ENCODE data around the gene GRIK1.

GRIK1 gene

DNA sequence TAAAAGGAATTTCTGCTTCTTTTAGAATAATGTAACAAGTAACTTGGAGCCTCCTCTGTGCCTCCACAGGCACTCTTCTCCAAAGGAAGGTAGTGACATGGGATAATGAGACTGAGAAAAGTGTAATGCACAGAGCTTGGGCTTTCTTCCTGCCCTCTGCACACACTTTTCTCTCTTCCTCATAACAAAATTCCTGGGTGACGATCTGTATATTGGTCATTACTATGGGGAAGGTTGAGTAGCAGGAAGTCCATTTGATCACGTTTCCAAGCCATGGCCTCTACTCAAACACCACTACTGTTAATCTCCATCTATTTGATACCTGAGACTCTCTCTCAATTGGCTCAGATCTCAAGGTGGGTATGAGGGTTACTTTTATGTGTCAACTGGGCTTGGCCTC is 113.9 kb downstream of the GRIK1 start:
- TF ChIP-seq, protein P1, sequence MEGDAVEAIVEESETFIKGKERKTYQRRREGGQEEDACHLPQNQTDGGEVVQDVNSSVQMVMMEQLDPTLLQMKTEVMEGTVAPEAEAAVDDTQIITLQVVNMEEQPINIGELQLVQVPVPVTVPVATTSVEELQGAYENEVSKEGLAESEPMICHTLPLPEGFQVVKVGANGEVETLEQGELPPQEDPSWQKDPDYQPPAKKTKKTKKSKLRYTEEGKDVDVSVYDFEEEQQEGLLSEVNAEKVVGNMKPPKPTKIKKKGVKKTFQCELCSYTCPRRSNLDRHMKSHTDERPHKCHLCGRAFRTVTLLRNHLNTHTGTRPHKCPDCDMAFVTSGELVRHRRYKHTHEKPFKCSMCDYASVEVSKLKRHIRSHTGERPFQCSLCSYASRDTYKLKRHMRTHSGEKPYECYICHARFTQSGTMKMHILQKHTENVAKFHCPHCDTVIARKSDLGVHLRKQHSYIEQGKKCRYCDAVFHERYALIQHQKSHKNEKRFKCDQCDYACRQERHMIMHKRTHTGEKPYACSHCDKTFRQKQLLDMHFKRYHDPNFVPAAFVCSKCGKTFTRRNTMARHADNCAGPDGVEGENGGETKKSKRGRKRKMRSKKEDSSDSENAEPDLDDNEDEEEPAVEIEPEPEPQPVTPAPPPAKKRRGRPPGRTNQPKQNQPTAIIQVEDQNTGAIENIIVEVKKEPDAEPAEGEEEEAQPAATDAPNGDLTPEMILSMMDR (IDR thresholded peaks at IDR 0.05), result no peak
- Histone ChIP-seq H3K36me3 (no peaks in the 10 kb centered on the region), H3K4me3 (ENCODE audit: low read depth in 1 of 2, low read length in 1 of 2) (no peak overlapping the region), H3K4me1 (ENCODE audit: control insufficient read depth in 1 of 2, insufficient read depth in 1 of 2, low read depth in 1 of 2, low read length in 1 of 2) (no peaks in the 10 kb centered on the region), H3K27me3 (no peaks in the 10 kb centered on the region), H3K27ac (no peak overlapping the region), H3K9me3 (no peaks in the 10 kb centered on the region)

DNA sequence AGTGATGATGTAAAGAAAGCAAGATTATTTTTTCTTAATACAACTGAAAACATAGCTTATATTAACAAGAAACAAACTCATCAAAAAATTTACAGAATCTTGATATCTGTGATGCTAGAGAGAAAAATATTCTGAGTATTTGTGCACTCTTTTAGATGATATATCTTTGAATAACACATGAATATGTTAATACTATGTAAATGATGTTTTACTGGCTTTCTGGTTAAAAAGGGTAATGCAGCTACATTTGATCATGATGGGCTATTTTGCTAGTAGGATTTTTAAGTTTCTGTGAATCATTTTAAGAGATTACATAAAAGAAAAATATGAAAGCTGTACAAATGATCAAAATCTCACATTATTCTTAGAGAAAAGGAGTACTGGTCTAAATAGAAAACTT is 114.5 kb downstream of the GRIK1 start:
- no peaks in the 10 kb centered on the region for H3K36me3 ChIP-seq
- TF ChIP-seq, protein P1 (IDR thresholded peaks at IDR 0.05), result no peak

DNA sequence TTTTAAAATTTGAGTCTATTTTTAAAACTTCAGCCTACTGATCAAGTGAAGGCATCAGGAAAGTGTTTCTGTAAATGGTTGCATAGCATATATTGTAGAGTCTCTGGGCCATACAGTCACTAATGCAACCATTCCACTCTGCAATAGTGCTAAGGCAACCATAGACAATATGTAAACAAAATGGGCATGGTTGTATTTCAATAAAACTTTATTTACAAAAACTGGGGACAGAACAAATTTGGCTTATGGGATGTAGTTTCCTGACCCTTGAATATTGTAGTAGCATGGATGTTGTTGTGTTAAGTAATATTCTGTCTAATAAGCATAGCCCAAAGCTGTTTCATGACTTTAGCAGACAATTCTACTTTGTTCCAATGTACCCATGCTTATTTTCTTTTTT is 117.7 kb downstream of the GRIK1 start:
- no peaks in the 10 kb centered on the region for H3K27me3 ChIP-seq
- no peaks in the 10 kb centered on the region for H3K9me3 ChIP-seq
- TF ChIP-seq, protein P1 (IDR thresholded peaks at IDR 0.05), result no peak
- no peaks in the 10 kb centered on the region for H3K36me3 ChIP-seq
- H3K4me3 ChIP-seq (ENCODE audit: low read depth in 1 of 2, low read length in 1 of 2), result no peak overlapping the region
- H3K4me1 ChIP-seq (ENCODE audit: control insufficient read depth in 1 of 2, insufficient read depth in 1 of 2, low read depth in 1 of 2, low read length in 1 of 2), result no peaks in the 10 kb centered on the region
- no peak overlapping the region for H3K27ac ChIP-seq

More for the DNA sequence above, 114.5 kb downstream of the GRIK1 start:
- Histone ChIP-seq H3K27ac (no peak overlapping the region), H3K4me1 (ENCODE audit: control insufficient read depth in 1 of 2, insufficient read depth in 1 of 2, low read depth in 1 of 2, low read length in 1 of 2) (no peaks in the 10 kb centered on the region), H3K4me3 (ENCODE audit: low read depth in 1 of 2, low read length in 1 of 2) (no peak overlapping the region), H3K9me3 (no peaks in the 10 kb centered on the region), H3K27me3 (no peaks in the 10 kb centered on the region)

DNA sequence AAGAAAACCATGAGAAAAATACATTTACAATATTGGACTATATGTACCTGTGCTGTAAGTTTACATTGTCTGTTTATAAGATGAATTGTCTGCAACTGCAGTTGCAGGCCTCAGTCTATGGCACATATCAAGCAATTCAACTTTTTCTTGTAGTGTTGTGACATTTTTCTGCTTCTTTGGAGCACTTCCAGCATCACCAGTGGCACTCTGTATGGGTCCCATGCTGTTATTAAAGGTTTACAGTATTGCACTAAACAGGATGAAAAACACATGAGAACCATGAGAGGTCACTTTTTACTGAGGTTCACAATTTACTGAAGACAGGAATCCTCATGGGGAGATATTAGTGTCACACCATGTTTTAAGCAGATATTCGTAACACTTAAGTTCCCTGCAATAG is 118.6 kb downstream of the GRIK1 start:
- Histone ChIP-seq H3K9me3 (no peaks in the 10 kb centered on the region), H3K4me1 (ENCODE audit: control insufficient read depth in 1 of 2, insufficient read depth in 1 of 2, low read depth in 1 of 2, low read length in 1 of 2) (no peaks in the 10 kb centered on the region), H3K36me3 (no peaks in the 10 kb centered on the region), H3K27me3 (no peaks in the 10 kb centered on the region), H3K27ac (no peak overlapping the region), H3K4me3 (ENCODE audit: low read depth in 1 of 2, low read length in 1 of 2) (no peak overlapping the region)
- TF ChIP-seq, protein P1 (IDR thresholded peaks at IDR 0.05), result no peak

DNA sequence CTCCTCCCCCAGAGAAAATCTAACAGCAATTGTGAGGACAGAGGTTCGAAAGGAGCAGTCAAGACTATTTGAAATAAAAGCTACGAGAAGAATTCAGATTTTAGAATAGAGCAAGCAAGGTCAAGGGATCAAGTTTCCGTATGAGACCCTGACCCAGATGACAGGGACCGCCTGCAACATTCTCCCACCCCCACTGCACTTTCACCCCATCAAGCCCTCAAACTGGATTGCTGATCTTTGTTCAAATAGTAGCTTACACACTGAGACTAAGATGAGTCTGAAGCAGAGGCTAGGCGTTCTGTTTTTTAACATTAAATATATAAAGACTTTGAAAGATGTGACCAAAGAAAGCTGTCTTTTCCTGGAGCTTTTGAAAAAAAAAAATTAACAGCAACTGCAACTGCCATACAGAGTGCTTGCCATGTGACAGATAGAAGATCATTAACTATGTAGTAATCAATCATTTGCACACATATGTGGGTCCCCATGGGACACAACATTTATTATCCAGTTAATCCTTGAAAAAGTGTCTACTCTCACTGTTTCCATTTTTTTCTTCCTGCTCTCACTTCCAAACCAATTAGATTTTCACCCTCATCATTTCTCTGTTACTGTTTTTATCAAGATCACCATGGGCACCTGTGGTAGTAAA is 120.0 kb downstream of the GRIK1 start:
- Histone ChIP-seq H3K9me3 (no peaks in the 10 kb centered on the region), H3K36me3 (no peaks in the 10 kb centered on the region), H3K27ac (no peak overlapping the region), H3K27me3 (no peaks in the 10 kb centered on the region), H3K4me3 (ENCODE audit: low read depth in 1 of 2, low read length in 1 of 2) (no peak overlapping the region), H3K4me1 (ENCODE audit: control insufficient read depth in 1 of 2, insufficient read depth in 1 of 2, low read depth in 1 of 2, low read length in 1 of 2) (no peaks in the 10 kb centered on the region)
- TF ChIP-seq, protein P1 (IDR thresholded peaks at IDR 0.05), result no peak

Data from neutrophil (primary cell).